Activated naive CD4-positive, alpha-beta T cell treated with Interleukin-2 at 50 U/mL for 16 hours (primary cell): ENCODE data around the gene DHRS12.
A peak's percentile ranks its signal among the peaks of the same experiment; 100 is the strongest.
"Not testable (repeated sequence)": the region's sequence is repeated elsewhere in the genome, so short reads cannot be mapped to it uniquely, and the experiment has no call there.

Source experiments
- DNase-seq: peaks from one replicate; pipeline ENCODE4 v3.0.0-alpha.2; 2020

Gene DHRS12

GRCh38 chr13:51826606-51827005 is 22.6 kb upstream of the DHRS12 start:
- no peak for DNase-seq

GRCh38 chr13:51825681-51826254 is 21.8 kb upstream of the DHRS12 start:
- DNase-seq, result no peak

- DNase-seq, result no peak
Observed at GRCh38 chr13:51825165-51825592, 21.2 kb upstream of the DHRS12 start.

GRCh38 chr13:51824712-51825111 is 20.7 kb upstream of the DHRS12 start:
- not testable (repeated sequence) for DNase-seq

GRCh38 chr13:51823863-51824262 is 19.9 kb upstream of the DHRS12 start:
- no peak for DNase-seq

- DNase-seq, result no peak
Observed at GRCh38 chr13:51823359-51823758, 19.4 kb upstream of the DHRS12 start.

- peak; percentile 33 for DNase-seq
Observed at GRCh38 chr13:51822106-51822815, 18.3 kb upstream of the DHRS12 start.

- DNase-seq, result no peak
Observed at GRCh38 chr13:51821606-51822005, 17.6 kb upstream of the DHRS12 start.

GRCh38 chr13:51820016-51820597 is 16.1 kb upstream of the DHRS12 start:
- DNase-seq, result no peak

- DNase-seq, result no peak
Observed at GRCh38 chr13:51819544-51819943, 15.6 kb upstream of the DHRS12 start.

- peak; percentile 70 for DNase-seq
Observed at GRCh38 chr13:51818781-51819511, 15.0 kb upstream of the DHRS12 start.

- no peak for DNase-seq
Observed at GRCh38 chr13:51818276-51818675, 14.3 kb upstream of the DHRS12 start.

- DNase-seq, result no peak
Observed at GRCh38 chr13:51817717-51818116, 13.8 kb upstream of the DHRS12 start.

GRCh38 chr13:51816604-51817249 is 12.8 kb upstream of the DHRS12 start:
- DNase-seq, result no peak

GRCh38 chr13:51815848-51816247 is 11.9 kb upstream of the DHRS12 start:
- no peak for DNase-seq

GRCh38 chr13:51814825-51815650 is 11.1 kb upstream of the DHRS12 start:
- DNase-seq, result peak; percentile 77

GRCh38 chr13:51814071-51814470 is 10.1 kb upstream of the DHRS12 start:
- DNase-seq, result no peak

- DNase-seq, result no peak
Observed at GRCh38 chr13:51811920-51812451, 8.0 kb upstream of the DHRS12 start.

- DNase-seq, result no peak
Observed at GRCh38 chr13:51811046-51811445, 7.1 kb upstream of the DHRS12 start.

- DNase-seq, result no peak
Observed at GRCh38 chr13:51808811-51809210, 4.8 kb upstream of the DHRS12 start.

GRCh38 chr13:51807041-51807440 is 3.1 kb upstream of the DHRS12 start:
- no peak for DNase-seq

GRCh38 chr13:51806566-51806965 is 2.6 kb upstream of the DHRS12 start:
- DNase-seq, result no peak
